ENCODE results near the gene FIS1.

GRCh38 chr7:101202603-101202918 lies 42.3 kb downstream of the FIS1 start:
- TF ChIP-seq CTCF (IDR thresholded peaks at IDR 0.05): no peak
- TF ChIP-seq POLR2A (IDR thresholded peaks at IDR 0.05): no peak
